Measurements from ENCODE around the gene SBF2.

SBF2 gene

GRCh38 chr11:10304495-10305261 is 10.7 kb upstream of the SBF2 start, which contains the start of gene ADM:
Gene ADM (plus strand): TSS chr11:10305073. CDS start chr11:10305701, 628 bp downstream.
- Histone ChIP-seq H3K36me3 (ENCODE audit: control insufficient read depth, low read depth, low read length) (peaks cover 5% of the 10 kb centered on the region), H3K9me3 (ENCODE audit: control insufficient read depth, low read depth, low read length) (no peaks in the 10 kb centered on the region), H3K9ac (ENCODE audit: low read length) (peak within 1 kb of the TSS; percentile 78), H3K4me1 (ENCODE audit: control insufficient read depth, low read depth, low read length) (peaks cover 26% of the 10 kb centered on the region), H3K4me3 (ENCODE audit: low read length) (peak within 1 kb of the TSS; percentile 95), H3K27me3 (ENCODE audit: control insufficient read depth, insufficient read depth, low read length) (peaks cover 80% of the 10 kb centered on the region), H3K27ac (ENCODE audit: low read length) (no peak within 1 kb of the TSS)

GRCh38 chr11:10303558-10304363 is 9.7 kb upstream of the SBF2 start:
- H3K36me3 ChIP-seq (ENCODE audit: control insufficient read depth, low read depth, low read length): peaks cover 5% of the 10 kb centered on the region
- H3K4me3 ChIP-seq (ENCODE audit: low read length): peak overlapping the region; percentile 95
- peaks cover 74% of the 10 kb centered on the region for H3K27me3 ChIP-seq (ENCODE audit: control insufficient read depth, insufficient read depth, low read length)
- H3K27ac ChIP-seq (ENCODE audit: low read length): no peak overlapping the region
- peaks cover 17% of the 10 kb centered on the region for H3K4me1 ChIP-seq (ENCODE audit: control insufficient read depth, low read depth, low read length)
- H3K9me3 ChIP-seq (ENCODE audit: control insufficient read depth, low read depth, low read length): no peaks in the 10 kb centered on the region
- H3K9ac ChIP-seq (ENCODE audit: low read length): peak overlapping the region; percentile 61

DNA sequence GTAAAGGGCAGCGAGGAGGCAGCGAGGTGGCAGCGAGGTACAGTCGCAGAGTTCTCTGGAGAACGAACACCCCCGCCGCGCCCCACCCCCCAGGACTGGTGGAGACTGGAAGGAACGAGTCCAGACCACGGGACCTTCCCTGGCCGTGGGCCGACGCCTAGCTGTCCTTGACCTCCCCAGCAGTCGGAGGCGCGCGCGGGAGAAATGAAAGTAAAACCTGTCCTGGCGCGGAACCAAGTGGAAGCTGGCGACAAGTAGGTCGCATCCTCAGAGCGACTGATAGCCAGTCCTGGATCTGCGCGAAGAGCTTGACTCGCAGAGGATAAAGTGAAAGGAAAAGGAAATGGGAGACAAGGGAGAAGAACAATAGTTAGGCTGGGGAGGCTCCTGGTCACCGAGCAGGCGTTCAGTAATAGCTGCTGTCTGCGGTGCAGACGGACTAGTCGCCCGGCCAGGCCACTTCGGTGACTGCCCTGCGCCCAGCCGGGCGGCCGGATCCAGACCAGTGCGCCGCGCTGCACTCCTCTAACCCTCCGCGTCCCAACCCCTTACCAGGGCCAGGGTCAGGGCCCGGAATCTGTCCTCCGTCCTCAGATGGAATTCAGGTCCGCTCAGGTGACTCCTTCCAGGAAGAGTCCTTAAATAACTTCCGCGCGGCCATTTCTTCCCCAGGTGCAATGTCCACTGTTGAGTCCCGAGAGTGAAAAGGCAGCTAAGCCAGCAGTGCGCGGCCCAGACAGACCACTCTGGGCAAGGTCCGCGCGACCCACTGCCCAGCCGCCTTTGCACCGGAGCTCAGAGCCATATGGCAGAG is 8.9 kb upstream of the SBF2 start:
- H3K4me3 ChIP-seq (ENCODE audit: low read length): peak overlapping the region; percentile 95
- H3K4me1 ChIP-seq (ENCODE audit: control insufficient read depth, low read depth, low read length): peaks cover 9% of the 10 kb centered on the region
- peaks cover 68% of the 10 kb centered on the region for H3K27me3 ChIP-seq (ENCODE audit: control insufficient read depth, insufficient read depth, low read length)
- peaks cover 5% of the 10 kb centered on the region for H3K36me3 ChIP-seq (ENCODE audit: control insufficient read depth, low read depth, low read length)
- no peak overlapping the region for H3K27ac ChIP-seq (ENCODE audit: low read length)
- H3K9ac ChIP-seq (ENCODE audit: low read length): peak overlapping the region; percentile 20
- H3K9me3 ChIP-seq (ENCODE audit: control insufficient read depth, low read depth, low read length): no peaks in the 10 kb centered on the region

DNA sequence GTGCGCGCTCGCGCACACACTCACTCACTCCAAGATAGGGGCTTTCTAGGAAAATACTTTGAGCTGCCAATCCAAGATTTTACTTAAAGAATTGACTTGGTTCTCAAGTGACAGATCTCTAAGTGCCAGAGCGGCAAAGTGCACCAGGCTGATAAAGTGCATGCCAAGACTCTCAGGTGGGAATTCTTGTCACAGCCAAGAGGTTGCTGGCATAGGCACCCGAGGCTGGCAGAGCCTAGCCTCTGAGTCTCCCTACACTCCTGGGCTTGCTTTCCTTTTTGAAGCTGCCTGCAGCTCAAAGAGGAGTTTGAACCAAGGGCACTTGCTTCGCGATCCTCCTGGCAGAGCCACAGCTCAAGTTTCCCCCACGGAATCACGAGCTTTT is 8.3 kb upstream of the SBF2 start:
- peaks cover 5% of the 10 kb centered on the region for H3K36me3 ChIP-seq (ENCODE audit: control insufficient read depth, low read depth, low read length)
- peaks cover 9% of the 10 kb centered on the region for H3K4me1 ChIP-seq (ENCODE audit: control insufficient read depth, low read depth, low read length)
- peak overlapping the region; percentile 95 for H3K4me3 ChIP-seq (ENCODE audit: low read length)
- no peaks in the 10 kb centered on the region for H3K9me3 ChIP-seq (ENCODE audit: control insufficient read depth, low read depth, low read length)
- peaks cover 65% of the 10 kb centered on the region for H3K27me3 ChIP-seq (ENCODE audit: control insufficient read depth, insufficient read depth, low read length)
- no peak overlapping the region for H3K27ac ChIP-seq (ENCODE audit: low read length)
- peak overlapping the region; percentile 20 for H3K9ac ChIP-seq (ENCODE audit: low read length)

- peaks cover 9% of the 10 kb centered on the region for H3K4me1 ChIP-seq (ENCODE audit: control insufficient read depth, low read depth, low read length)
- H3K27ac ChIP-seq (ENCODE audit: low read length): no peak overlapping the region
- H3K27me3 ChIP-seq (ENCODE audit: control insufficient read depth, insufficient read depth, low read length): peaks cover 59% of the 10 kb centered on the region
- peak overlapping the region; percentile 95 for H3K4me3 ChIP-seq (ENCODE audit: low read length)
- no peaks in the 10 kb centered on the region for H3K9me3 ChIP-seq (ENCODE audit: control insufficient read depth, low read depth, low read length)
- H3K36me3 ChIP-seq (ENCODE audit: control insufficient read depth, low read depth, low read length): peaks cover 2% of the 10 kb centered on the region
- peak overlapping the region; percentile 20 for H3K9ac ChIP-seq (ENCODE audit: low read length)
Measured at GRCh38 chr11:10301656-10302358, 7.8 kb upstream of the SBF2 start.

- no peaks in the 10 kb centered on the region for H3K9me3 ChIP-seq (ENCODE audit: control insufficient read depth, low read depth, low read length)
- H3K4me1 ChIP-seq (ENCODE audit: control insufficient read depth, low read depth, low read length): peaks cover 20% of the 10 kb centered on the region
- H3K27ac ChIP-seq (ENCODE audit: low read length): no peak overlapping the region
- no peak overlapping the region for H3K9ac ChIP-seq (ENCODE audit: low read length)
- no peak overlapping the region for H3K4me3 ChIP-seq (ENCODE audit: low read length)
- H3K36me3 ChIP-seq (ENCODE audit: control insufficient read depth, low read depth, low read length): no peaks in the 10 kb centered on the region
- H3K27me3 ChIP-seq (ENCODE audit: control insufficient read depth, insufficient read depth, low read length): peaks cover 37% of the 10 kb centered on the region
Measured at GRCh38 chr11:10298342-10298741, 4.3 kb upstream of the SBF2 start.

GRCh38 chr11:10295064-10295901 is 1.3 kb upstream of the SBF2 start:
- peaks cover 7% of the 10 kb centered on the region for H3K27me3 ChIP-seq (ENCODE audit: control insufficient read depth, insufficient read depth, low read length)
- peaks cover 26% of the 10 kb centered on the region for H3K4me1 ChIP-seq (ENCODE audit: control insufficient read depth, low read depth, low read length)
- H3K27ac ChIP-seq (ENCODE audit: low read length): no peak overlapping the region
- H3K4me3 ChIP-seq (ENCODE audit: low read length): peak overlapping the region; percentile 76
- H3K9ac ChIP-seq (ENCODE audit: low read length): peak overlapping the region; percentile 83
- H3K36me3 ChIP-seq (ENCODE audit: control insufficient read depth, low read depth, low read length): no peaks in the 10 kb centered on the region
- H3K9me3 ChIP-seq (ENCODE audit: control insufficient read depth, low read depth, low read length): no peaks in the 10 kb centered on the region

GRCh38 chr11:10294290-10294953 is 403 bp upstream of the SBF2 start:
- peaks cover 26% of the 10 kb centered on the region for H3K4me1 ChIP-seq (ENCODE audit: control insufficient read depth, low read depth, low read length)
- no peaks in the 10 kb centered on the region for H3K36me3 ChIP-seq (ENCODE audit: control insufficient read depth, low read depth, low read length)
- no peaks in the 10 kb centered on the region for H3K9me3 ChIP-seq (ENCODE audit: control insufficient read depth, low read depth, low read length)
- H3K27ac ChIP-seq (ENCODE audit: low read length): peak overlapping the region; percentile 76
- peaks cover 7% of the 10 kb centered on the region for H3K27me3 ChIP-seq (ENCODE audit: control insufficient read depth, insufficient read depth, low read length)
- peak overlapping the region; percentile 76 for H3K4me3 ChIP-seq (ENCODE audit: low read length)
- peak overlapping the region; percentile 83 for H3K9ac ChIP-seq (ENCODE audit: low read length)

DNA sequence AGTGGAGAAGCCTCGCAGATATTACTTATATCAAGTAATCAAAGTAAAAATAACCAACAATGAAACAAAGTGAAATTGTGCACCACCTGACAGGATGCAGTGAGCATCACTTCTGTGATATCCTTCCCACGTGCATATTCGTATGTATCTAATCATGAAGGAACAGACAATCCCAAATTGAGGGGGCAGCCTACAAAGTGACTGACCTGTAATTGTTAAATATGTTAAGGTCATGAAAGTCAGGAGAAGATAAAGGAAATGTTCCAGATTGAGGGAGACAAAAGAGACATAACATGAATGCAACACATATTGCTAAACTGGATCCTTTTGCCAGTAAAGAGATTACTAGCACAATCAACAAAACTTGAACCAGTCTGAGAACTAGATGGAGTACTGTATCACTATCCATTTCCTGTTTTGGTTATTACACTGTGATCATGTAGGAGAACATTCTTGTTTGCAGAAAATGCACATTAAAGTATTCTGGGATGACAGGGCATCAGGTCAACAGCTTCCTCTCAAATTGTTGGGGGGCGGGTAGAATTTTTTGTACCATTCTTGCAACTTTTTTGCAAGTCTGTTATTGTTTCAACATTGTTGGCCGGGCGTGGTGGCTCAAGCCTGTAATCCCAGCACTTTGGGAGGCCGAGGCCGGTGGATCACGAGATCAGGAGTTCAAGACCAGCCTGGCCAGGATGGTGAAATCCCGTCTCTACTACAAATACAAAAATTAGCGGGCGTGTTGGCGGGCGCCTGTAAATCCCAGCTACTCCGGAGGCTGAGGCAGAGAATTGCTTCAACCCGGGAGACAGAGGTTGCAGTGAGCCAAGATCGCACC is 2.0 kb downstream of the SBF2 start:
- no peak overlapping the region for H3K27ac ChIP-seq (ENCODE audit: low read length)
- peaks cover 7% of the 10 kb centered on the region for H3K27me3 ChIP-seq (ENCODE audit: control insufficient read depth, insufficient read depth, low read length)
- peaks cover 26% of the 10 kb centered on the region for H3K4me1 ChIP-seq (ENCODE audit: control insufficient read depth, low read depth, low read length)
- no peak overlapping the region for H3K4me3 ChIP-seq (ENCODE audit: low read length)
- no peaks in the 10 kb centered on the region for H3K36me3 ChIP-seq (ENCODE audit: control insufficient read depth, low read depth, low read length)
- no peak overlapping the region for H3K9ac ChIP-seq (ENCODE audit: low read length)
- no peaks in the 10 kb centered on the region for H3K9me3 ChIP-seq (ENCODE audit: control insufficient read depth, low read depth, low read length)
